ENCODE measurements around the gene TSPAN4.

TSPAN4 gene

GRCh38 chr11:875769-876301 lies 33.2 kb downstream of the TSPAN4 start:
- Mint-ChIP-seq H3K36me3 (ENCODE audit: low read depth) (peaks cover 3% of the 10 kb centered on the region), H3K27ac (no peak overlapping the region), H3K9me3 (no peaks in the 10 kb centered on the region), H3K27me3 (ENCODE audit: low read depth) (no peaks in the 10 kb centered on the region), H3K4me3 (no peak overlapping the region), H3K4me1 (ENCODE audit: low read depth) (no peaks in the 10 kb centered on the region)

- Mint-ChIP-seq H3K27me3 (ENCODE audit: low read depth) (no peaks in the 10 kb centered on the region), H3K9me3 (no peaks in the 10 kb centered on the region), H3K4me1 (ENCODE audit: low read depth) (no peaks in the 10 kb centered on the region), H3K36me3 (ENCODE audit: low read depth) (peaks cover 3% of the 10 kb centered on the region), H3K4me3 (no peak overlapping the region), H3K27ac (no peak overlapping the region)
Observed at GRCh38 chr11:876545-876944, 33.9 kb downstream of the TSPAN4 start.

- no peak overlapping the region for H3K27ac Mint-ChIP-seq
- H3K36me3 Mint-ChIP-seq (ENCODE audit: low read depth): peaks cover 3% of the 10 kb centered on the region
- H3K4me3 Mint-ChIP-seq: no peak overlapping the region
- H3K4me1 Mint-ChIP-seq (ENCODE audit: low read depth): peaks cover 3% of the 10 kb centered on the region
- no peaks in the 10 kb centered on the region for H3K9me3 Mint-ChIP-seq
- H3K27me3 Mint-ChIP-seq (ENCODE audit: low read depth): no peaks in the 10 kb centered on the region
Observed at GRCh38 chr11:877565-877964, 34.9 kb downstream of the TSPAN4 start.

- H3K27me3 Mint-ChIP-seq (ENCODE audit: low read depth): no peaks in the 10 kb centered on the region
- H3K9me3 Mint-ChIP-seq: no peaks in the 10 kb centered on the region
- H3K27ac Mint-ChIP-seq: no peak overlapping the region
- no peak overlapping the region for H3K4me3 Mint-ChIP-seq
- H3K4me1 Mint-ChIP-seq (ENCODE audit: low read depth): peaks cover 4% of the 10 kb centered on the region
- H3K36me3 Mint-ChIP-seq (ENCODE audit: low read depth): peaks cover 3% of the 10 kb centered on the region
Observed at GRCh38 chr11:880447-880846, 37.8 kb downstream of the TSPAN4 start.

GRCh38 chr11:882596-882995 lies 39.9 kb downstream of the TSPAN4 start:
- peaks cover 4% of the 10 kb centered on the region for H3K4me1 Mint-ChIP-seq (ENCODE audit: low read depth)
- no peaks in the 10 kb centered on the region for H3K9me3 Mint-ChIP-seq
- no peak overlapping the region for H3K27ac Mint-ChIP-seq
- no peak overlapping the region for H3K4me3 Mint-ChIP-seq
- no peaks in the 10 kb centered on the region for H3K27me3 Mint-ChIP-seq (ENCODE audit: low read depth)
- peaks cover 5% of the 10 kb centered on the region for H3K36me3 Mint-ChIP-seq (ENCODE audit: low read depth)

GRCh38 chr11:883527-883926 lies 40.9 kb downstream of the TSPAN4 start:
- Mint-ChIP-seq H3K36me3 (ENCODE audit: low read depth) (peaks cover 5% of the 10 kb centered on the region), H3K9me3 (no peaks in the 10 kb centered on the region), H3K27me3 (ENCODE audit: low read depth) (no peaks in the 10 kb centered on the region), H3K4me3 (no peak overlapping the region), H3K4me1 (ENCODE audit: low read depth) (peaks cover 4% of the 10 kb centered on the region), H3K27ac (no peak overlapping the region)

GRCh38 chr11:884578-885070 lies 42.0 kb downstream of the TSPAN4 start:
- Mint-ChIP-seq H3K27me3 (ENCODE audit: low read depth) (no peaks in the 10 kb centered on the region), H3K4me1 (ENCODE audit: low read depth) (peaks cover 4% of the 10 kb centered on the region), H3K9me3 (no peaks in the 10 kb centered on the region), H3K4me3 (no peak overlapping the region), H3K27ac (no peak overlapping the region), H3K36me3 (ENCODE audit: low read depth) (peaks cover 3% of the 10 kb centered on the region)

- Mint-ChIP-seq H3K27me3 (ENCODE audit: low read depth) (no peaks in the 10 kb centered on the region), H3K9me3 (no peaks in the 10 kb centered on the region), H3K4me3 (no peak overlapping the region), H3K27ac (no peak overlapping the region), H3K4me1 (ENCODE audit: low read depth) (peaks cover 4% of the 10 kb centered on the region), H3K36me3 (ENCODE audit: low read depth) (peaks cover 3% of the 10 kb centered on the region)
Observed at GRCh38 chr11:886568-886967, 43.9 kb downstream of the TSPAN4 start.

GRCh38 chr11:887589-887988 lies 44.9 kb downstream of the TSPAN4 start:
- Mint-ChIP-seq H3K9me3 (no peaks in the 10 kb centered on the region), H3K36me3 (ENCODE audit: low read depth) (peaks cover 3% of the 10 kb centered on the region), H3K4me1 (ENCODE audit: low read depth) (peaks cover under 1% of the 10 kb centered on the region), H3K27me3 (ENCODE audit: low read depth) (no peaks in the 10 kb centered on the region), H3K4me3 (no peak overlapping the region), H3K27ac (no peak overlapping the region)

GRCh38 chr11:888310-889212 lies 45.9 kb downstream of the TSPAN4 start:
- no peaks in the 10 kb centered on the region for H3K4me1 Mint-ChIP-seq (ENCODE audit: low read depth)
- H3K27ac Mint-ChIP-seq: no peak overlapping the region
- no peaks in the 10 kb centered on the region for H3K27me3 Mint-ChIP-seq (ENCODE audit: low read depth)
- H3K36me3 Mint-ChIP-seq (ENCODE audit: low read depth): peaks cover 3% of the 10 kb centered on the region
- no peaks in the 10 kb centered on the region for H3K9me3 Mint-ChIP-seq
- H3K4me3 Mint-ChIP-seq: no peak overlapping the region

GRCh38 chr11:889257-889656 lies 46.6 kb downstream of the TSPAN4 start:
- Mint-ChIP-seq H3K4me3 (no peak overlapping the region), H3K9me3 (no peaks in the 10 kb centered on the region), H3K27me3 (ENCODE audit: low read depth) (no peaks in the 10 kb centered on the region), H3K36me3 (ENCODE audit: low read depth) (peaks cover 3% of the 10 kb centered on the region), H3K27ac (no peak overlapping the region), H3K4me1 (ENCODE audit: low read depth) (no peaks in the 10 kb centered on the region)

GRCh38 chr11:889687-890475 lies 47.2 kb downstream of the TSPAN4 start:
- Mint-ChIP-seq H3K27ac (no peak overlapping the region), H3K27me3 (ENCODE audit: low read depth) (no peaks in the 10 kb centered on the region), H3K36me3 (ENCODE audit: low read depth) (peaks cover 3% of the 10 kb centered on the region), H3K4me3 (no peak overlapping the region), H3K4me1 (ENCODE audit: low read depth) (no peaks in the 10 kb centered on the region), H3K9me3 (no peaks in the 10 kb centered on the region)

GRCh38 chr11:890794-891540 lies 48.3 kb downstream of the TSPAN4 start:
- Mint-ChIP-seq H3K27ac (no peak overlapping the region), H3K4me1 (ENCODE audit: low read depth) (no peaks in the 10 kb centered on the region), H3K36me3 (ENCODE audit: low read depth) (peaks cover 3% of the 10 kb centered on the region), H3K27me3 (ENCODE audit: low read depth) (no peaks in the 10 kb centered on the region), H3K9me3 (no peaks in the 10 kb centered on the region), H3K4me3 (no peak overlapping the region)

- Mint-ChIP-seq H3K4me1 (ENCODE audit: low read depth) (no peaks in the 10 kb centered on the region), H3K4me3 (no peak overlapping the region), H3K27ac (no peak overlapping the region), H3K27me3 (ENCODE audit: low read depth) (no peaks in the 10 kb centered on the region), H3K36me3 (ENCODE audit: low read depth) (no peaks in the 10 kb centered on the region), H3K9me3 (no peaks in the 10 kb centered on the region)
Observed at GRCh38 chr11:893008-893654, 50.5 kb downstream of the TSPAN4 start.
